H4 (cell line): ENCODE data around the gene LHX5. TPM values are rescaled to one million over a fixed set of nuclear protein-coding genes. Genes with fewer than 3 reads are reported as not detected.

Source experiments
- DNase-seq: peaks from one replicate; pipeline ENCODE4 v3.0.0-alpha.2; 2015; ENCODE audit warnings: low spot score
- total RNA-seq: library from RNA; depleted of rRNA; stranded (reverse); fragments of >200 nt; shearing (Covaris generic); gene quantifications from 2 replicates; pipeline ENCODE4 v1.2.3, GENCODE V29; 2014; rRNA removed

Gene LHX5
- total RNA-seq, 1 experiment from 2014 or later: not detected

- no peak for DNase-seq
Measured at GRCh38 chr12:113414519-113415038, 57.1 kb downstream of the LHX5 start.

DNA sequence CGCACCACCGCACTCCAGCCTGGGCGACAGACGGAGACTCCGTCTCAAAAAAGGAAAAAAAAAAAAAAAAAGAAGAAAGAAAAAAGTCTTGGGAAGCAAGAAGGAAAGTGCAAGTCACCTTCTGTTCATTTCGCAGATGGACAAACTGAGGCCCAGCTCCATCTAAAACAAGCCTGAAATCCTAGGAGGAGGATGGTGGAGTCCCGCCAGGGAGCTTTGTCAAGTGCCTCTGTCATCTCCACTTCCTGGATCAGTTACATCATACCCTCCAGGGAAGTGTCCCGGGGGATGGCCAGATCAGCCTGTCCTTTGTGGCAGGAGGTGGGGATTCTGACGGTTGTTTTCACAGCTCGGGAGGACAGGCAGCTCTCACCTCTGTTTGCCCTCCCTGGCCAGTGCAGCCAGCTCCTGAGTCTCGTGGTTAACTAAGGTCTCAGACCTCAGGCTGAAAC is 58.2 kb downstream of the LHX5 start:
- DNase-seq: peak; percentile 30

Other genes starting within 250 kb of the LHX5 start
- 7.0 and 14.2 TPM in 2 replicates for gene SLC8B1, start 136.8 kb downstream of the LHX5 start, total RNA-seq
- 12.6 and 17.7 TPM in 2 replicates for gene PLBD2, start 113.3 kb downstream of the LHX5 start, total RNA-seq
- not detected in 2 replicates for gene SDS, start 68.0 kb downstream of the LHX5 start, total RNA-seq
- gene SDSL, start 49.5 kb downstream of the LHX5 start, total RNA-seq: 5.0 and 7.6 TPM in 2 replicates